GM12865 (cell line): Measurements from ENCODE around the gene RBM39.
A peak's percentile ranks its signal among the peaks of the same experiment; 100 is the strongest.

Source experiments
- DNase-seq: peaks from one replicate; pipeline ENCODE4 v3.0.0; 2010; ENCODE audit warnings: low read depth
- H3K4me3 ChIP-seq: 2 replicates; pipeline ENCODE4 v1.5.1; 2011; ENCODE audit warnings: mild to moderate bottlenecking, low read depth, low read length, control low read depth
- TF ChIP-seq, protein P1 (sequence below): IDR thresholded peaks from 2 replicates; pipeline ENCODE4 v1.5.1; 2011; ENCODE audit warnings: low read length, control low read depth, low read depth, inconsistent platforms; ENCODE audit not compliant: insufficient read depth; ENCODE audit errors: missing control alignments

The RBM39 gene

DNA sequence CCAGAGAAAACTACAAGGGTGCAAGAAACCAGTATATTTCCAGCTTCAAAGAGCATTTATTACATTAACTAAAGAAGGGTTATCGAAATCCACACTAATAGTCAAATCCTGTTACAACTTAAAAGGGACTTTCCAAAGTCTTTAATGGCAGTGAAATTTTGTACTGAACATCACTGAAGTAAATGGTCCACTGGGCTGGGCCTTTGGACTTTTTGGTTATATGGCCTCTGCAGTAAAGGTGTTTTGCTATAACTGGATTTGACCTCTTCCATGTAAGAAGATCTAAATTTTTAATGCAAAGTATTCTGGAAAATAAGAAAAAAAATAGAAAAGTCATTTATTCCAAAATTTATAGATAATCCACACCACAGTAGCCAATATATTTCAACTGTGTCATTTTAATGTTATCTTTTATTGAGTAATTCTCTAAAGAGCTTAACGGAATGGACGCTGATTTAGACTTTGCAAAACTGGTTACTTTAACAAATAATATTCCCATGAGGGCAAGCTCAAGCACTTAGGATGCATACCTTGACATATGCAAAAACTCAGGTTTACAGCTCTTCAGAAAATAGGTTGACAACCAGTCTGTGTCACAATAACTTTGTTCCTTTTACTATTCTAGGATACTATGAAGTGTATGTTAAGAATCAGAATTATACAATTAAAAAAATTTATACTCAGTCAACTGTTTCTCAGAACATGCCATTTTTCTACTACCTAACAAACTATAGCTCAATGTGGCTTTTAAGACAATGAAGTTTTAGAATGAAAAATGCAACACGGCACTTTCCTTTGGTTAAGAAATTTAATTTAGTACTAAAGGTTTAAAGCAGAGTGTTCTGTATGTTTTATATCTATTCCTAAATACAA, 7.0 kb downstream of the RBM39 start:
- H3K4me3 ChIP-seq = 0 out of 2 replicates have a peak overlapping the region, but pooled peaks have one; percentile 18
- TF ChIP-seq, protein P1, sequence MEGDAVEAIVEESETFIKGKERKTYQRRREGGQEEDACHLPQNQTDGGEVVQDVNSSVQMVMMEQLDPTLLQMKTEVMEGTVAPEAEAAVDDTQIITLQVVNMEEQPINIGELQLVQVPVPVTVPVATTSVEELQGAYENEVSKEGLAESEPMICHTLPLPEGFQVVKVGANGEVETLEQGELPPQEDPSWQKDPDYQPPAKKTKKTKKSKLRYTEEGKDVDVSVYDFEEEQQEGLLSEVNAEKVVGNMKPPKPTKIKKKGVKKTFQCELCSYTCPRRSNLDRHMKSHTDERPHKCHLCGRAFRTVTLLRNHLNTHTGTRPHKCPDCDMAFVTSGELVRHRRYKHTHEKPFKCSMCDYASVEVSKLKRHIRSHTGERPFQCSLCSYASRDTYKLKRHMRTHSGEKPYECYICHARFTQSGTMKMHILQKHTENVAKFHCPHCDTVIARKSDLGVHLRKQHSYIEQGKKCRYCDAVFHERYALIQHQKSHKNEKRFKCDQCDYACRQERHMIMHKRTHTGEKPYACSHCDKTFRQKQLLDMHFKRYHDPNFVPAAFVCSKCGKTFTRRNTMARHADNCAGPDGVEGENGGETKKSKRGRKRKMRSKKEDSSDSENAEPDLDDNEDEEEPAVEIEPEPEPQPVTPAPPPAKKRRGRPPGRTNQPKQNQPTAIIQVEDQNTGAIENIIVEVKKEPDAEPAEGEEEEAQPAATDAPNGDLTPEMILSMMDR = no peak
- DNase-seq = no peak

DNA sequence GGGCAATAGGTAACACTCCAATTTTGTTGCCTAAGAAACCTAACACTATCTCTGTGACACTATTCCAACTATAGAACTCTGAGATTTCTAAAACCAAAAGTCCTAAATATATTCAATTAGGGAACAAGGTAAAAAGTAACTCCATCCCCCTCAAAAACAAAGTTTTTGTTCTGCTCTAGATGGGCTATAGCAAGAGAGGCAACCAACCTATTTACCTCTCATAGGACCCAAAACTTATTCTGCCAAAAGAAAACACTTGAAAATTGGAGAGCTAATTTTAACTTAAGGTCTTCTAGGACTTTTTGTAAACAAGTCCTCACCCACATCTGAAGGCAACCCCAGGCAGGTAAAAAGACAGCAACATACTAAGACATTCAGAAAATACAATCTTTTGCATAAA, 7.7 kb downstream of the RBM39 start:
- TF ChIP-seq, protein P1 = no peak
- H3K4me3 ChIP-seq = no peak overlapping the region
- DNase-seq = no peak

GRCh38 chr20:35732644-35732982, 9.4 kb downstream of the RBM39 start:
- H3K4me3 ChIP-seq = no peak overlapping the region
- TF ChIP-seq, protein P1 = no peak
- no peak for DNase-seq

- TF ChIP-seq, protein P1 = no peak
- no peak overlapping the region for H3K4me3 ChIP-seq
- DNase-seq = no peak
These were observed 10.0 kb downstream of the RBM39 start for GRCh38 chr20:35731862-35732643.

DNA sequence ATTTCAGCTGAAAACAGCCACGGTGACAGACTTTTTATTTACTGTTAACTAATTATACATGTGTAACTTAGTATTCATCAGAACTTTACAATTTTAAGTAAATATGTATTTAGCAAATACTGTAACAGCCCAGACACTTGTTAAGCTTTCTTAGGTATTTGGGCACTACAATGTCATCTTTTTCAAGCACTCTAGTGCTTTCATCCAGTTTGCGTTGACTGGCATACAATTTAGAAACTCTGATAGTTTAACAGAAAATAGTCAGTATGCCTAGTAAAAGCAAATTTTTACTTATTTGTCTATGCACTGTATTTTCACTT, 10.6 kb downstream of the RBM39 start:
- TF ChIP-seq, protein P1 = no peak
- H3K4me3 ChIP-seq = no peak overlapping the region
- DNase-seq = no peak

- no peak overlapping the region for H3K4me3 ChIP-seq
- no peak for DNase-seq
- TF ChIP-seq, protein P1 = no peak
These were observed 11.2 kb downstream of the RBM39 start for GRCh38 chr20:35730583-35731468.
